ENCODE results near the gene PRR29. TPM values are rescaled to one million over a fixed set of nuclear protein-coding genes. Genes with fewer than 3 reads are reported as not detected.

PRR29 gene
- total RNA-seq, 1 donor from 2014 or later = 0.17 TPM

DNA sequence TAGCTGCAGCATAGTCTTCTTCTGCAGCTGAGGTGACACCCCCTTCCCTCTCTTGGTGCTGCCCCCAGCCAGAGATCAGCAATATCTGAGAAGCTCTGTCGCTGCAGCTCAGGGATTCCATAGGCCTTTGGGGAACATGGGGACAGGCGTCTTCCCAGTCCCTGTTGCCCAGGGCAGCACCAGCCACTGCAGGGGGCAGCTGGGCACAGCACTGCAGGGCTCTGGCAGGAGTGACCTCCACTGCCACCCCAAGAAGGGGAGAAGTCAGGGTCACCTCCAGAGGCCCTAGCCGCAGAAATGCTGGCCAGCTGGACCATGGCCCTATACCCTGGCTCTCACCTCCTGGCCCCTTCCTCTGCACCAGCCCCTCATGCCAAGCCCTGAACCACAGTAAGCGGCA is 42.4 kb upstream of the PRR29 start:
- no peak for DNase-seq (ENCODE audit: low read depth)
- TF ChIP-seq, protein P1, sequence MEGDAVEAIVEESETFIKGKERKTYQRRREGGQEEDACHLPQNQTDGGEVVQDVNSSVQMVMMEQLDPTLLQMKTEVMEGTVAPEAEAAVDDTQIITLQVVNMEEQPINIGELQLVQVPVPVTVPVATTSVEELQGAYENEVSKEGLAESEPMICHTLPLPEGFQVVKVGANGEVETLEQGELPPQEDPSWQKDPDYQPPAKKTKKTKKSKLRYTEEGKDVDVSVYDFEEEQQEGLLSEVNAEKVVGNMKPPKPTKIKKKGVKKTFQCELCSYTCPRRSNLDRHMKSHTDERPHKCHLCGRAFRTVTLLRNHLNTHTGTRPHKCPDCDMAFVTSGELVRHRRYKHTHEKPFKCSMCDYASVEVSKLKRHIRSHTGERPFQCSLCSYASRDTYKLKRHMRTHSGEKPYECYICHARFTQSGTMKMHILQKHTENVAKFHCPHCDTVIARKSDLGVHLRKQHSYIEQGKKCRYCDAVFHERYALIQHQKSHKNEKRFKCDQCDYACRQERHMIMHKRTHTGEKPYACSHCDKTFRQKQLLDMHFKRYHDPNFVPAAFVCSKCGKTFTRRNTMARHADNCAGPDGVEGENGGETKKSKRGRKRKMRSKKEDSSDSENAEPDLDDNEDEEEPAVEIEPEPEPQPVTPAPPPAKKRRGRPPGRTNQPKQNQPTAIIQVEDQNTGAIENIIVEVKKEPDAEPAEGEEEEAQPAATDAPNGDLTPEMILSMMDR (conservative IDR thresholded peaks at IDR 0.05; ENCODE audit: low read depth, low read length) = no peak
- no peak overlapping the region for H3K4me3 ChIP-seq (ENCODE audit: low read depth, low read length)

DNA sequence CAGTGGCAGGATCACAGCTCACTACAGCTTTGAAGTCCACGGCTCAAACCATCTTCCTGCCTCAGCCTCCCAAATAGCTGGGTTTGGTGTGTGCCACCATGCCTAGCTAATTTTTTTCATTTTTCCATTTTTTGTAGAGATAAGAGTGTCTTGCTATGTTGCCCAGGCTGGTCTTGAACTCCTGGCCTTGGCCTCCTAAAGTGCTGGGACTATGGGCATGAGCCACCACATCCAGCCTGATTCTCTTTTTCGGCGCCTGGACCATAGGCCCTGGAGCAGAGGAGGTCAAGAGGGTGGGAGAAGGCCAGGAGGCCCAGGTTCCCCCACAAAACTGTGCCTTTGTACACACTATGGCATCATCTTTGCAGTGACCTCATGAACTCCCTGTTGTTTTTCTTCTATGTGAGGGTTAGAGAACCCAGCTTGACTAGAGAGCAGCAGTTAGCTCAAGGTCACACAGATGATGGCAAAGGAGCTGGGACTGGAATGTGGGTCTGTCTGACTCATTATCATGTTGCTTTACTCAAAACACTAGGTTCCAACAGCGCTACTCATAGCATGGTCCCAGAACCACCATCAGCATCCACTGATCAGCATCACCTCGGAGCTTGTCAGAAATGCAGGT is 41.7 kb upstream of the PRR29 start:
- H3K4me3 ChIP-seq (ENCODE audit: low read depth, low read length) = no peak overlapping the region
- DNase-seq (ENCODE audit: low read depth) = no peak
- TF ChIP-seq, protein P1 (conservative IDR thresholded peaks at IDR 0.05; ENCODE audit: low read depth, low read length) = no peak

DNA sequence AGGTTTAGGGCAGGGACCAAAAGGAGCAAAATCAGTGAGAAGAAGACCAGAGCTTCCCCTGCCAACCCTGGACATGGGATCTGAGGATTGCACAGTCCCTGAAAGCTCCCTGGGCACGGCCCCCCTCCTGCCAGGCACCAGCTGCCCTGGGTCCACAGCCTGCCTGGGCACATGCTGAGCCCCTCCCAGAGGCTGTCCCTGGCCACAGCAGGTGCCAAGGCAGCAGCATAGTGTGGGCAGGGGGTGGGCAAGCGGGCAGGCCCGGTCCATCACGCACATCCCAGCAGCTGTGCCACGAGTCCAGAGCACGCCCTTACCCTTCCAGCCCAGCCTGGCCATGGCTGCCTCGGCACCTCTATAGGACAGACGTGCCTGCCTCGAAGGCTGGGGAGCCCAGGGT is 38.1 kb upstream of the PRR29 start:
- TF ChIP-seq, protein P1 (conservative IDR thresholded peaks at IDR 0.05; ENCODE audit: low read depth, low read length) = no peak
- H3K4me3 ChIP-seq (ENCODE audit: low read depth, low read length) = no peak overlapping the region
- DNase-seq (ENCODE audit: low read depth) = no peak

DNA sequence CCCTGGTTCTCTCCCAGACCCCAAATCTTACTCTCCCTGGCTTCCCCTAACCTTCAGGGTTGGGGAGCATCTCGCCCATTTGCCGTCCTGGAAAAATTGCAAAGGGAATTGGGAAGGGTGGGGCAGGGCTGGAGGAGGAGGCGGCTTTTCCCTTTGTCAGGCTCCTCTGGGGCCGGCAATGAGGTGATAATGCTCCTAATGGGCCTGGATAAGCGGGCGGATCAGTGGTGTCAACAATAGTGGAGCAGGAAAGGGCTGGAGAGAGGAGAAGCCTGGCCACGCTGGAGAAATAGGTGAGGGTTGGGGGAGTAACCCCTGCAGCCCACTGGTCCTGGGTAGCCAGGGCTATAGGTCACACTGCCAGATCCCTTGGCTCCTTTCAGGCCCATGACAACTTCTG is 37.7 kb upstream of the PRR29 start:
- no peak overlapping the region for H3K4me3 ChIP-seq (ENCODE audit: low read depth, low read length)
- no peak for DNase-seq (ENCODE audit: low read depth)
- TF ChIP-seq, protein P1 (conservative IDR thresholded peaks at IDR 0.05; ENCODE audit: low read depth, low read length) = no peak

DNA sequence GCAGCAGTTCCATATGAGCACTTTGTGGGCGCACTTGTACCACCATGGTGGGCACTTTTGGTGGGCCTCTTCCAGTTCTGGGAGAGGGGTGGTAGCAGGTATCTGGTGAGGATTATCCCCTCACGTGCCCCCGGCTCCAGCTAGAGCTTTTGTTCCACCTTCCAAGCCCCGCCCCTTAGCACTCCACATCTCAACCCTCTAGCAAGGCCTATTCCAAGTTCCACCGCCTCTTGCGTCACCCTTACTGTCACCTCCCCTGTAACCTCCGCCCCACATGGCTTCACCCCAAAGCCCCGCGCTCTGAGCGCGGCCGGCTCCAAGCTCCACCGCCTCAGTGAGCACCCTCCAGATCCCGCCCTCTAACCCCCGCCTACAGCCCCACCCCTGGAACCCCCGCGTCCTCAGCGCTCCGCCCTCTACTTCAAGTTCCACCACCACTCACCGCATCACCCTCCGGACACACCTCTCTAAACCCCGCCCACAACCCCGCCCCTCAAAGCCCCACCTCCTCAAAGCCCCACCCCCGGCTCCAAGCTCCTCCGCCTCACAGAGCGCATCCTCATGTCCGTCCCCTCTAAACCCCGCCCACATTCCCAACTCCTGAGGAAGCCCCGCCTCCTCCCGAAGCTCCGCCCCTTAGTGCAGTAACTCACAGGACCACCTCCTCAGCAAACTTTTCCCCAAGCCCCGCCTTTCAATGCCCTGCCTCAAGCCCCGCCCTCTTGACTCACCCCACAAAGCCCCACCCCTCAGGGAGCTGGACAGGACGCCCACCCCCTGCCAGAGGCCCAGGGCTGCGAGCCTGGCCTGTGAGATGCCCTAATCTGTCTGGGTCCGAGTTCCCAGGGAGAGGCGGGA is 36.6 kb upstream of the PRR29 start:
- TF ChIP-seq, protein P1 (conservative IDR thresholded peaks at IDR 0.05; ENCODE audit: low read depth, low read length) = no peak
- H3K4me3 ChIP-seq (ENCODE audit: low read depth, low read length) = no peak overlapping the region
- no peak for DNase-seq (ENCODE audit: low read depth)

DNA sequence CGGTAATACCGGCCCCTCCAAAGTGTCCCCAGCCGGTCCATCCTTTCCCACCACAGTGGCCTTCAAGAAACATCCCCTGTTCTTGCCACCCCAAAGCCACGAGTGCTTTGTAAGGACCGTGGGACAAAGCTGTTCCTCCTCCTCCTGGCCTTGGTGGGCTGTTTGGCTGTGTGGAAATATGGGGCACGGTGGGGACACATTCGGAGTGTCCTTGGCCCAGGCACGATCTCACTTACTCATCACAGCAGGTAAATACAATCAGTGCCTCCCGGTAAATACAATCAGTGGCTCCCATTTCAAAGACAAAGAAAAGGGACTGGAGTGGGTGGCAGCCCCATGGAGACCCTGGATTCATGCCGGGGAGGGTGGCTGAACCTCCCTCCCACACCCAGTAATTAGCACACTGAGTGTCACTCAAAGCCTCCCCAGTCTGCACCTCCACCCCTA is 35.8 kb upstream of the PRR29 start:
- TF ChIP-seq, protein P1 (conservative IDR thresholded peaks at IDR 0.05; ENCODE audit: low read depth, low read length) = no peak
- no peak for DNase-seq (ENCODE audit: low read depth)
- H3K4me3 ChIP-seq (ENCODE audit: low read depth, low read length) = no peak overlapping the region

All from epithelial cell of proximal tubule (primary cell).